GM19035 (cell line): ENCODE results near the gene APPL2.
"Not testable (repeated sequence)": the region's sequence is repeated elsewhere in the genome, so short reads cannot be mapped to it uniquely, and the experiment has no call there.

ENCODE experiments used
- ATAC-seq: cut with Tn5 transposase; IDR thresholded peaks from one replicate; pipeline ENCODE4 v1.9.1; 2021; ENCODE audit not compliant: unreplicated experiment

The APPL2 gene

DNA sequence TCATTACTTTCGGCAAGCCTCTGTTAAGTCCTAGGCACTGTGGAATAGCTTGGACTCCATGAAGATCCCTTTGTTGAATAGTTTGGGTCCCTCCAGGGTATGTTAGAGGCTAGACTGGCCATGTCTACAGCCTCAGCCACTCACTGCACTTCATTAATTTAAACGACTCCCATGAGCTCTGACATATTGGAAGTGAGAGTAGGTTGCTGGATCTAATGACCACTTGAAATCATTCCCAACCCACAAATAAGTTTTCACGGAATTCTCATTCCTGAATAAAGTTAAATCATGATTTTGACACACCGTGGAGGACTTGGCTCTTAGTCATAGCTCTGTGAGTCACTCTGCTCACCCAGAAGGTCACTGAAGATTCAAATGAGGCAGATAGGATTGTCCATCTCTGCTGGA, 21.4 kb upstream of the APPL2 start:
- no peak for ATAC-seq

DNA sequence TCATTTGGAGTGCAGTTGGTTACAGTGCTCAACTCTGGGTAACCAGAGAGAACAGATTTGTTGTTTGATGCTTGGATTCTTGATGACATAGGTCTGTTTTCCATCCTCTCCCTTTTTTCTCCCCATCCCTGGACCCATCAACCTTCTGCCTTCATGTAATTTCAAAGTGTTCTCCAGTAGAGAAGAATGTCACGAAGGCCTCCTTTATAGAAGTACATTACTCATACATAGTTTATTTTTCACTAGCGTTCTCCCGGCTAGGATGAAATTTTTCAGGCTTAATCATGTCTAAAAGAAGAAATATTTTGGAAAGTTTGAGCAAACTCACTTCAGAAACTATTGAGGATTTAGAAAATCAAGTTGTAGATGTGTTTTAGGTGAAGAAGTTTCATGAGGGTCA, 20.9 kb upstream of the APPL2 start:
- no peak for ATAC-seq

DNA sequence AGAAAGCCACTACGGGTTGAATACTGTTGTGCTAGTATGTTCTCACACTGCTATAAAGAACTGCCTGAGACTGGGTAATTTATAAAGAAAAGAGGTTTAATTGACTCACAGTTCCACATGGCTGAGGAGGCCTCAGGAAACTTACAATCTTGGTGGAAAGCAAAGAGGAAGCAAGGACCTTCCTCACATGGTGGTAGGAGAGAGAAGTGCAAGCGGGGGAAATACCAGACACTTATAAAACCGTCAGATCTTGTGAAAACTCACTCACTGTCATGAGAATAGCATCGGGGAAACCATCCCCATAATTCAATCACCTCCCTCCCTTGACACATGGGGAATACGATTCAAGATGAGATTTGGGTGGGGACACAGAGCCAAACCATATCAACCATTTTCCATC, 20.5 kb upstream of the APPL2 start:
- ATAC-seq, result not testable (repeated sequence)

DNA sequence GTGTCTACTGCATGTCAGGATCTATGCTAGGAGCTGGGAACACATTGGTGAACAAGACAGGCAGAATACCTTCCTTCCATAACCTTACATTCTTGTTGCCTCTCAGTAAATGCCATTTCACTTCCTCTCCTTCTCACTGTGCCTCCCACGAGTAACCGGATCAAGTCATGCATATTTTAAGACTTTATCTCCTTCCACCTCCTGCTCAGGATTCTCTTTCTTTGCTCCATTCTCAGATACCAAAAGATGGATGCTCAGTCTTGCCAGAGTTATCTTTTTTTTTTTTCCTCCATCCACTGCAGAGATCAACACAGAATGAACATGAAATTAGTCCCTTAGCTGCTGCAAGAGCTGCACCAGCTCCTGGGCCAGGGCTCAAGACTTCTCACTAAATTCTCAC, 20.0 kb upstream of the APPL2 start:
- no peak for ATAC-seq

DNA sequence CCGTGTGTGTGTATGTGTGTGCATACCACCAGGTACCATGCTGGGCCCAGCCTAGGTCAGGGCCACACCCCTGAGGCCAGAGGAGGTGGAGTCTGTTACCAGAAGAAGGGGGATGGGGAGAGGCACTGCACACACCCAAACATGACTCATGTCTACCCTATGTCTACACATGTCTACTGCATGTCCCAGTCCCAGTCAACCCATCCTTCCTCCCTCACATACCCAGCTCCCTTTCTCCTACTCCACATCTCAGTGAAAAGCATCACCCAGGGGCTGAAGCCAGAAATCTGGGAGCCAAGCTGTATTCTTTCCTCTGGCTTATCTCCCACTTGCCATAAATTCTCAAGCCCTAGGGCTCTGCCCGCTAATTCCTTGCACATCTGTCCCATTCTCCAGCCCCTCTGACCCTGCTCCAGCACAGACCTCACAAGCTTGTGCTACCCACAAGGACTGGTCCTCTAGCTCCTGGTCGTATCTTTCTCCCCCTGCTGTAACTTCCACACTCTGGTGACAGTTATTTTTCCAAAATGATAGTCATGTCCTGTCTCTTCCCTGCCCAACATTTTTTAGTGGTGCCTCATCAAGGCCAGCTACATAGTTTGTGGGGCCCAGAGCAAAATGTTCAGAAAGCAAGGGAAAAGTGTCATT, 18.0 kb upstream of the APPL2 start:
- no peak for ATAC-seq

DNA sequence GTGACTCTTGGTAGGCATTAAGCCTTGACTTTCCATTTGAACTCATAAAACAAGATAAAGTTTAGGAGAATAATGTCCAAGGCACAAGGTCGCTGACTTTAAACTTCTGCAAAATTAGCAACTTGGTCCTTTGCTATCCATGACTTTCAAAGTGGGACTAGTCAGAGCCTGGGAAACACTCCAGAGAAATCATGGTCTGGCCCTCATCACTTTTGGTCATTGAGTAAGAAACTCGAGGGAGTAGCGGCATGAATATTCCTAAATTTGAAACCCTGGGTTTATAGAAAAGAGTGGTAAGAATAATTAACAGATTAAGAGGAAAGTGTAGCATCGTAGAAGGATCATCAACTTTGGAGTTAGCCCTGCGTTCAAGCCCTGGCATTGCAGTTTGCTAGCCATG, 16.9 kb upstream of the APPL2 start:
- no peak for ATAC-seq

DNA sequence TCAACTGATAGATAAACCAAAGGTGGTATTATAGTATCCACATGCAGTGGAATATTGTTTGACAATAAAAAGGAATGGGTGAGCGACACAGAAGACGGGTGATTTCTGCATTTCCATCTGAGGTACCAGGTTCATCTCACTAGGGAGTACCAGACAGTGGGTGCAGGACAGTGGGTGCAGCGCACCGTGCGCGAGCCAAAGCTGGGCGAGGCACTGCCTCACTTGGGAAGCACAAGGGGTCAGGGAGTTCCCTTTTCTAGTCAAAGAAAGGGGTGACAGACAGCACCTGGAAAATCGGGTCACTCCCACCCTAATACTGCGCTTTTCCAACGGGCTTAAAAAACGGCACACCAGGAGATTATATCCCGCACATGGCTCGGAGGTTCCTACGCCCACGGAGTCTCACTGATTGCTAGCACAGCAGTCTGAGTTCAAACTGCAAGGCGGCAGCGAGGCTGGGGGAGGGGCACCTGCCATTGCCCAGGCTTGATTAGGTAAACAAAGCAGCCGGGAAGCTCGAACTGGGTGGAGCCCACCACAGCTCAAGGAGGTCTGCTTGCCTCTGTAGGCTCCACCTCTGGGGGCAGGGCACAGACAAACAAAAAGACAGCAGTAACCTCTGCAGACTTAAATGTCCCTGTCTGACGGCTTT, 9.9 kb upstream of the APPL2 start:
- not testable (repeated sequence) for ATAC-seq

DNA sequence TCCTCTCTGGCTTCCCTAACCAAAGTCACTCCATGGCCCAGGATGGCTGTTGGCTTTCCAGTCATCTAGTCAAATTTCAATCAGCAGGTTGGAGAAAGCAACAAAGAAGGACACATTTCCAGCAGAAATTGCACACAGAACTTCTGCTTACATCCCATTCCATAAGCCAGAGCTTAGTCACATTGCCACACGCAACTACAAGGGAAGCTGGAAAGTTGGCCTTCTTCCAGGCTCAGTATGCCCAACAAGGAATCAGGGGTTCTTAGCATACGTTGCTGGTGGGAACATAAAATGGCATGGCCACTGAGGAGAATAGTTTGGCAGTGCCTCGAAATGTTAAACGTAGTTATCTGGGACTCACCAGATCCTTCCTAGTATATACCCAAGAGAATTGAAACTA, 9.3 kb upstream of the APPL2 start:
- no peak for ATAC-seq

DNA sequence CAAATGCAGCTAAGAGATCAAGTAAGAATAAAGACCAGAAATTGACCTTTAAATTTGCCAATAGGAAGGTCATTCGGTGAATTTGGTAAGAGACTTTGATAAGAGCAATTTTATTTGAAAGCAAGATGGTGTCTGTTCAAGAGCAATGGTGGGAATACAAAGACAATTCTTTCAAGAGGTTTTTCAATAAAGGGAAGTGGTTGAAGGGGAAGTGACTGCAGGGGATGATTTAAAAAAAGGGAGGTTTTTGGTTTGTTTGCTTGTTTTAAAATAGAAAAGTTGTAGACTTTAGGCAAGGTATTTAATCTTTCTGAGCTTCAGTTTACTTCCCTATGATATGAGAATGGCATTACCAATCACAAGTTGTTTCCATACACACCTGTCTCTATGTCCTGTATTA, 4.3 kb upstream of the APPL2 start:
- ATAC-seq, result no peak

DNA sequence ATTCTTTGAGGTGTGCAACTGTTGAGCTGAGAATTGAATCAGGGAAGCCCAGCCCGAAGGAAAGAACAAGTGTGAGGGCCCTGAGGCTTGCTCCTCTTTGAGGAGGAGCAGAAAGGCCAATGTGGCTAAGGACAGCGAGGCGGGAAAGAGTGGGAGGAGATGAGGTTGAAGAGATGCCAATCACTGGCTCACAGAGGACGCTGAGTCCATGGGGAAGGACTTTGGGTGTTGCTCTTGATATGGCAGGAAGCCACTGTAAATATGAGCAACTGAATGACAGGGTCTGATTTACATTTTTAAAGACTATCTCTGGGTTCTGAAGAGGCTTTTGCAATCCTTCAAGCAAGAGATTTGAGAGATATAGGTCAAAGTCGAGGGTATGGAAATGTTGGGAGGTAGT, 3.3 kb upstream of the APPL2 start:
- ATAC-seq, result no peak

DNA sequence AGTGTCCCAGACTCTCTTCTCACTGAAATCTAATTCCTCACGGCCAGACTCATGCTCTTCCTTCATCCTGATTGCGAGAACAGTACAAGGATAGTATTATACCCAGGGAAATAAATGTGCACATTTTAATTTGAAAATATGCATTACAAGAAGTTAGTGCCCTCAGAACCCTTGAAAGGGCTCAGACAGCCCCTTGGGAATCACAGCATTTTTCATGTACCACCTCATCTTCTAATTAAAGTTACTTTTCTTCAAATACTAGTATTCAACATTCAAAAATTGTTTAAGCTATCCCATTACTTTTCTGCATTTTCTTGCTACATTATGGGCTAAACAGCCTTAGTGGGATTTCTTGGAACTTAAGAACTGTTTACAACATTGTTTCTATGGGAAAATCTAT, 1.7 kb upstream of the APPL2 start:
- no peak for ATAC-seq

DNA sequence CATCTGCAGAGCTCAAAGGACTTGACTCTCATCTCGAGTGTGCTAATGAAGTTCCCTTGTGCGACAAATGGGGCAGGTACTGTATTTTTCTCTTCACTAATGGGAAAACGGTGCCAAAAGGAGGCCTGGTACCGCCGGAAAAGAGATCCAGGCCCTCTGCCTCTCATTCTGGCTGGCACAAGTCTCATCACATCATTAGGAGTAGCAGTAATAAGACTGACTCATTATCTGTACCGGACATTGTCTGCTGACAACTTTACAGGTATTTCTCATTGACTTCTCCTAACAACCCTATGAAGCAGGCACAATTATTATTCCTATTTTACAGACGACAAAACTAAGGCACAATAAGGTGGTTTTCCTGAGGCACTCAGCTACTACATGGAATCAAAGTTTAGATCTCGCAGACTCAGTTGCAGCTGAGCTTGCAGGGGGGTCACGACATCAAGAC, 668 bp downstream of the APPL2 start:
- ATAC-seq, result peak; percentile 6

DNA sequence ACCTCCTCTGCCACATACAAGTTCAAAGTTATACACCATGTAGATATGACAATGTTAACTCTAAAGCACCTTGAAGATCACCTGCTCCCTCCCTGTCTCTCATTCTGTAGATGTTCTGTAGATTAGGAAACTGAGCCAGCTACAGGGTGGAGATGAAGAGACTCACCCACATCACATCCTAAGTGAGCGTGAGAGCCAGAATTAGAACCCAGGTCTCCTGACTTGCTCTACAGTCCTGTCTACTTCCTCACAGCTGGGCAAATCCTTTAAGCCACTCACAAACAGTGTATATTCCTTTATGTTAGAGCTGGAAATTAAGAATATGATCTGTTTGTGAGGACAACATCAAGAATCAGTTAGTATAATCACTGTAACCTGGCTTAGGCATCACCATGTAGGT, 1.8 kb downstream of the APPL2 start:
- ATAC-seq, result no peak

DNA sequence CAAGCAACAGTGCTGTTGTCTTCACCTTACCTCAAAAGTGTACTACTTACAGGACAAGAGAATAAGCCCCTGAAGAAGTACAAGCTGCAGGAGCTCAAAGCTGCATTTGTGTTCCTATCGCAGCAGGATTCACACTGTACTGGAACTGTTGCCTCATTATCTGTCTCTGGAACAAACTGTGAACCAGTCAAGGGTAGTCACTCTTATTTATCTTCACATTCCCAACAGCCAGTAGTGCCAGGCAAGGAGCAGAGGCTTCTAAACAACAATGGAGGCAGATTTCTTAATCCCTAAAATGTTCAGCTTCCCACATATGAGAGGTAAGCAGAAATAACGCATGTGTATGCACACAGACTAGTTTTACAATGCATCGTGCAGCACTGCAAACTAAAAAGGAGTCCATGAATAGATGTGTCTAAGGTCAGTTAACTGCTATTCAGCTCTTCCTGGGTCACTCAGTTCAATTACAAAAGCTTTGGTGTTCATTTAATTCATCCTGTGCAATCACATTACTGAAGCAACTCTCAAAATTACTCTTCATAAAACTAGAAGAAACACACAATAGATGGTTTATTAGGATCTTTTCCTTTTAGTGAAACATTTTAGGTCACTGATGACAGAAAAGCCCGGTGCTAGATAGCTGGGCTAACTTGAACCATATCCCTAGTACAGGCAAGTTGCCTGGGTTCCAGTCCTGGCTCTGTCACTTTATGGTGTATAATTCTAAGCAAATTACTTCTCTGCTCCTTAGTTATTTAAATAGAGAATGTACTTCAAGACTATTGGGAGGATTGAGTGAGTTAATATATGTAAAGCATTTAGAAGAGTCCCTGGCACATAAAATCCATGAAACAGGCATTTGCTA, 2.7 kb downstream of the APPL2 start:
- no peak for ATAC-seq

DNA sequence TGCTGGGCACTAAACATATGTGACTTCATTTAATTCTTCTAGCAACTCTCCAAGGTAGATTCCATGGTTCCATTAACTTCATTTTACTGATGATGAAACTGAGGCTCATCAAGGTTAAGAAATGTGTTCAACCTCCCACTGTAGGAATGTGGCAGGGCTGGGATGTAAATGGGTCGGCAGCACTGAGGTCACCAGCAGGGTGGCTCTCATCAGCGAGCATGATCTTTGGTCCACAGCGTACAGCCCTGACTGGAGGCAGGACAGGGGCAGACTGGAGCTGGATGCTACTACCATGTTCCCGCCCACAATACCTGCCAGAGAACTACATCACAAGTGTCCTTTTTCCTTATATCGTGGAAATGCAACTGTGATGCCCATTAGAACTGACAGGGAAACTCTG, 4.6 kb downstream of the APPL2 start:
- ATAC-seq, result no peak

DNA sequence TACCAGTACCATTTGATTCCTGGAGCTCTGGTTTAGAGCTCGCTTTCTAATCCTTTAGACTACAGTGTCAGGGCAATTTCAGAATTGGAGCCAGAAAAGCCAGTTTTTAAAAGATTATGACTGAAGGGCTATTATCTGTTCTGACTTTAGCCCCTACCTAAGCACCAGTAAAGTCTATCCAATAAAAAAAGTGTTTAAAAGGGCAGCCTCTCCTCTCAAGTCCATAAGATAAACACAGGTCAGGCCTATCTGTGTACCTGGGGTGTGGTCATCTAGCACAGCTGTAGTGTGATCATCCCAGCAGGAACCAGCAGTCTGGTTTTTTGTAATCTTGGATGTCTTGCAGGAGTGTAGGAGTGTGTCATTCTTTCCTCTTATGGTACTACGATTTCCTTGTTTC, 6.6 kb downstream of the APPL2 start:
- ATAC-seq, result no peak

DNA sequence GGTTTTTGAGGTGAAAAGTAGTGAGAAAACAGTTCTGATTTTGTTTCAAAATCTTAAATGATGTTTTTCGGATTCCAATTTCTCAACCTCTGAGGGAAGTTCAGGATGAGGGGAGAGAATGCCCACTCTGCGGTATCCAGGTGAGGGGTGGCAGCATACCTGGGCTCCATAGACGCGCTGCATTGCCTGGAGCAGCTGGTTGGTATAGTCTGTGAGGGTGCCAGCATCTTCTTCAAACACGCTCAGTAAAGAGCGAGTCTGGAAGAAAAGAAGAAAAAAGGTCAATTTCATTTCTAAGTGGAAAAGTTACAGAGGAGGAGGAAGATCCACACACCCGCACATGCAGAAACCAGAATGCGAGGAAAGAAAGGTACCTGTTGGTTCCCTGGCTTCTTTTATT, 7.0 kb downstream of the APPL2 start:
- ATAC-seq, result no peak

DNA sequence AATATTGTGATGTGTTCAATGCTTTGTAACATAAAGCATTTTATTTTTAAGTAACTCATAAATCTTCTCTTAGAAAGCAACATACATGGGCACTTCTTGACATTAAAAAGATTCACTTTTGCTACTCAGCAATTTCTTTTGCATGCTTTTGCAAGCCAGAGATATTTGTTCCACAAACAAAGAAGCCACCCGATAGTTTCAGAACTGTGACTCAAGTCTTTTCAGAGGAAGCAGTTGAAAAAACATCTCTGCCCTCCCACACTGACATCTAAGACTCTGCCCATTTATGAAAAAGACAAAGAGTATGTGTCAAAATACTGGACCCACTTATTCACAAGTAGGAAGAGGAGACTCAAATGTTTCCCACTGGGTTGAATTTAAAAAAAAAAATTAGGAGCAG, 7.5 kb downstream of the APPL2 start:
- ATAC-seq, result no peak

DNA sequence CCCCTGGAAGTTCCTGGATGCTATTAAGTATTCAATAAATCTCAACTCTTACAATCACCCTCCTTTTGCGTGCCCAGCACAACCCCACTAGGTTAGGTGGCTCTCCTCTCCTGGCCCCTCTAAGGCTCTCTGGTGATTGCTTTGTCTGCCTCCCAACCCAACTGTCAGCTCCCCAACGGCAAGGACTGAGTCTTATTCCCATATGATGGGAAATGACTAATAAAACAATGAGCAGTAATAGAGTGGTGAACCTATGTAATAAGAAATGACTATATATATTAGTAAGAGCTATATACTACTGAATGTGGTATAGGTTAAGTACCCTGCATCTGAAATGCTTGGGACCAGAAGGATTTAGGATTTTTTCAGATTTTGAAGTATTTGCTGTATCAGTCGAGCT, 8.1 kb downstream of the APPL2 start:
- ATAC-seq, result no peak

DNA sequence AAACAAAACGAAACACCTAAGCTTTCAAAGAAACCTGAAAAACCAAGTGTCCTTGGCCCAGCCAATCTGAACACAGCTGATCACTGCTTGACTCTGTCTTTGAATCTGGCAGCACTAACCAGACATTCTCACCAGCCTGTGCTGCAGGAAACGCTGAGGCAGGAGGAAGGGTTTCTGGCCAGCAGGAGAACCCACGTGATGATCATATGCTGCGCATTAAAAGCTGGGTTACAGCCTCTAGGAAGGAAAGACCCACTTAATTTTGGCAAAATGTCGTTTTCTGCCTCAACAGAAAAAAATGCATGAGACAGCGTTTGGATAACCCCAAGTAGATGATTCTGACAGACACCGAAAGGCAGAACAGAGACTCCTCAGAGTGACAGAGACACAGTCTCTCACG, 9.8 kb downstream of the APPL2 start:
- no peak for ATAC-seq

DNA sequence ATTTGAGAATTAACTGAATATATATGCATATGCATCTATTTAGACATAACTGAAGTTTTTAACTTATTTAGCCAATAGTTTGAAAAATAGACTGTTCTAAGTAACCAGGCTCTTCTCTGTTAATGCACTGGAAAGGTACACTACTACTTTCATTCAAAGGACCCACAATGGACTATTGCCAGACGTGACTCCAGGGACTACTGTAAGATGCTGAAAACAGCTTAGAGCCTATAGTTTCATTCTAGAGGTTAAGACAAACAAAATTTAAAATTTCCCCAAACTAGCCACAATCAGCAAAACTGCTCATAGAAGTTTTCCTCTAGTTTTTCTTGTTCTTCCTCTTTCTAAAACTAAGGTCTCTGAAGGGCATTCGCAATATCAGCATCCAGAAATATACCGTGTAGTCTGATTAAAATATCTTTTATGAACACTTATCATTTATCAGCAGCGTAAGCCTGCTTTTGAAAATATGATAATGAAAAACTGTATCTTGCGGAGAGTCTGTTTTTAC, 10.4 kb downstream of the APPL2 start:
- ATAC-seq, result no peak

DNA sequence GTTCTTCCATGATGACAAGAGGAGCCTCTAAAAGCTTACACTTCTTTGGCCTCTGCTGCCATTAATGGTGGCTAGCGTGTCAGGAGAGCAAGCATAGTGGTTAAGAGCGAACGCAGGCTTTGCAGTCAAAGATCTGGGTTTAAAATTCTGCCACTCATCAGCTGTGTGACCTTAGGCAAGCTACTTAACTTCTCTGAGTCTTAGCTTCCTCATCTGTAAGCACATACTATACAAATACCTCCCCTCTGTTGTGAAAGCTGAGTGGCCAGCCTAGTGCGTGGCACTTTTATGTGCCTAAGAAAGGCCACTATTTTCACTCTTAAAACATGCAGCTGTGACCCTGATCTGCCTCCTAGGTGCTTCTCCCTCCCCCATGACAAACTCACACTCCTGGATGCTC, 11.6 kb downstream of the APPL2 start:
- no peak for ATAC-seq
